GM12864 (cell line): Measurements from ENCODE around the gene SNRNP70.

Experiments
- DNase-seq: peaks from one replicate; pipeline ENCODE4 v3.0.0-alpha.2; 2011; ENCODE audit warnings: low read depth
- H3K4me3 ChIP-seq: 2 replicates; pipeline ENCODE4 v1.5.1; 2011; ENCODE audit warnings: mild to moderate bottlenecking, low read depth, low read length, control low read depth
- TF ChIP-seq, protein P1 (sequence below): IDR thresholded peaks from 2 replicates; pipeline ENCODE4 v1.5.1; 2011; ENCODE audit warnings: low read depth, mild to moderate bottlenecking, moderate library complexity, low read length, control low read depth, inconsistent platforms; ENCODE audit errors: missing control alignments

The SNRNP70 gene

DNA sequence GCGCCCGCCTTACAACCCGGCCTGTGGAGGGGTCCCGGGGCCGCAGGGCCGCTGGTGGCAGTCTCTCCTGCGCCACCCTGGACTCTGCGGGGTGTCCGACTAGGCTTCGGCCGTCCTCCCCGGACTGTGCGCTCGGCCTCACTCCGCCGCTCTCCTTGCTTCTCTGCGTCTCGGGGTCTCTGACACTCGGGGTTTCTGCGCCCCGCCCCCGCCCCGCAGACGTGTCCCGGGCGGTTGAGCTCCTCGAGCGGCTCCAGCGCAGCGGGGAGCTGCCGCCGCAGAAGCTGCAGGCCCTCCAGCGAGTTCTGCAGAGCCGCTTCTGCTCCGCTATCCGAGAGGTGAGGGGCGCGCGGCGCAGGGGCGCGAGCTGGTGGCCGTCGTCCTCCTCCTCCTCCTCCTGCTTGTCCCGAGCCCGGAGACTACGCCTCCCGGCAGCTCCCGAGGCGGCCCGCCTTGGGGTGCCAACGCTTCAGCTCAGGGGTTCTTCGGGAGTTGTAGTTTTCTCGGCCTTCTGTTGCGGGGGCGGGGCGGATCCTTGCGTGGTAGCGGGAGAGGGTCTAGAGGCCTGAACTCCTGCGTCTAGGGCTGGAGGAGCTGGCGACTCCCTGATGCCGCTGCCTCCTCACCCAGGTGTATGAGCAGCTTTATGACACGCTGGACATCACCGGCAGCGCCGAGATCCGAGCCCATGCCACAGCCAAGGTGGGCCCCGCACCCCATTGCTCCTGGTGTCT lies 29.5 kb downstream of the SNRNP70 start:
- TF ChIP-seq, protein P1, sequence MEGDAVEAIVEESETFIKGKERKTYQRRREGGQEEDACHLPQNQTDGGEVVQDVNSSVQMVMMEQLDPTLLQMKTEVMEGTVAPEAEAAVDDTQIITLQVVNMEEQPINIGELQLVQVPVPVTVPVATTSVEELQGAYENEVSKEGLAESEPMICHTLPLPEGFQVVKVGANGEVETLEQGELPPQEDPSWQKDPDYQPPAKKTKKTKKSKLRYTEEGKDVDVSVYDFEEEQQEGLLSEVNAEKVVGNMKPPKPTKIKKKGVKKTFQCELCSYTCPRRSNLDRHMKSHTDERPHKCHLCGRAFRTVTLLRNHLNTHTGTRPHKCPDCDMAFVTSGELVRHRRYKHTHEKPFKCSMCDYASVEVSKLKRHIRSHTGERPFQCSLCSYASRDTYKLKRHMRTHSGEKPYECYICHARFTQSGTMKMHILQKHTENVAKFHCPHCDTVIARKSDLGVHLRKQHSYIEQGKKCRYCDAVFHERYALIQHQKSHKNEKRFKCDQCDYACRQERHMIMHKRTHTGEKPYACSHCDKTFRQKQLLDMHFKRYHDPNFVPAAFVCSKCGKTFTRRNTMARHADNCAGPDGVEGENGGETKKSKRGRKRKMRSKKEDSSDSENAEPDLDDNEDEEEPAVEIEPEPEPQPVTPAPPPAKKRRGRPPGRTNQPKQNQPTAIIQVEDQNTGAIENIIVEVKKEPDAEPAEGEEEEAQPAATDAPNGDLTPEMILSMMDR = no peak
- DNase-seq = no peak
- peak overlapping the region; percentile 71 for H3K4me3 ChIP-seq

DNA sequence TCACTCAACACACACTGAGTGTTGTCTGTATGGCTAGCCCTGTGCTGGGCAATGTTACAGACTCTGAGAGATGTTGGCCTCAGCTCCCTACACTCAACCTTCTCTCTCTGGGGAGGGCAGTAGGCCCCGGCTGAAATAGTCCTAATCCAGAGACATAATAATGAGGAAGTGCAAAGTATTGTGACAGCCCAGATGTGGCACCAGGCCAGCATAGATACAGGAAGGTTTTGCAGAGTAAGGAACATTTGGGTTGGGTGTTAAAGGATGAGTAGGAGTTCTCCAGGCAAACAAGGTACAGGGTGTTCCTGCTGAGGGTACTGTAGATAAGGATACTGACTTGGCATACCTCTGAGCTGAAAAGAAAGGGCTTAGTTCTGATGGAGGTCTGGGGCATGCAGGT lies 31.3 kb downstream of the SNRNP70 start:
- TF ChIP-seq, protein P1 = no peak
- DNase-seq = no peak
- no peak overlapping the region for H3K4me3 ChIP-seq

DNA sequence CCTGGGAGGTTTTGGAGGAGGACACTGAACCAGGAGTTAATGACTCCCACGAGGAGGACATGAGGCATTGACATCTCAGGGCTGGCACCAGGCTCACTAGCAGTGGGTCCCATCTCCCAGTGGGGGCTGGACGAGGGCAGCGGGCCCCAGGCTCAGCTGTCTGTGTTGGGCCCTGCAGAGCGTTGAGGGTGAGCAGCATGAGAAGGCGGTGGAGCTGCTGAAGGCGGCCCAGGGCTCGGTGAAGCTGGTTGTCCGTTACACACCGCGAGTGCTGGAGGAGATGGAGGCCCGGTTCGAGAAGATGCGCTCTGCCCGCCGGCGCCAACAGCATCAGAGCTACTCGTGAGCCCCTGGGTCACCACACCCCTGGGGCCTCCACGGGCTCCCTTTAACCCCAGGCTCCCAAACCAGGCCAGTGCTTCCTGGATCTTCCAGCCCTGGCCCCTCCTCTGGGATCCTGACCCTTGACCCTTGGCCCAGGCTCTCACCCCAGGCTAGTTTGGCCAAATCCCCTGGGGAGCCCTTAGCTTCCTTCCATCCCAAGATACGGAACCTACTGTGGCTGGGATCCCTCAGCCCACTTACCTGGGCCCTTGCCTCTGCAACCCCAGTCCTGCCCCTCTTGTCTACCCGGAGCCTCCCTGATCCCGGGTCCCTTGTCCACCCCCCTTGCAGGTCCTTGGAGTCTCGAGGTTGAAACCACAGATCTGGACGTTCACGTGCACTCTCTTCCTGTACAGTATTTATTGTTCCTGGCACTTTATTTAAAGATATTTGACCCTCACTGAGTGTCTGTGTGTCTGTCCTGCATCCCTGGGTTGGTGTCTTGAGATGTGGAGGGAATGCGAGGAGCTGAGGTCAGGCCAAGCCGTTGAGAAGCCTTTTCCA lies 32.7 kb downstream of the SNRNP70 start:
- no peak for DNase-seq
- TF ChIP-seq, protein P1 = no peak
- H3K4me3 ChIP-seq = peak overlapping the region; percentile 67

DNA sequence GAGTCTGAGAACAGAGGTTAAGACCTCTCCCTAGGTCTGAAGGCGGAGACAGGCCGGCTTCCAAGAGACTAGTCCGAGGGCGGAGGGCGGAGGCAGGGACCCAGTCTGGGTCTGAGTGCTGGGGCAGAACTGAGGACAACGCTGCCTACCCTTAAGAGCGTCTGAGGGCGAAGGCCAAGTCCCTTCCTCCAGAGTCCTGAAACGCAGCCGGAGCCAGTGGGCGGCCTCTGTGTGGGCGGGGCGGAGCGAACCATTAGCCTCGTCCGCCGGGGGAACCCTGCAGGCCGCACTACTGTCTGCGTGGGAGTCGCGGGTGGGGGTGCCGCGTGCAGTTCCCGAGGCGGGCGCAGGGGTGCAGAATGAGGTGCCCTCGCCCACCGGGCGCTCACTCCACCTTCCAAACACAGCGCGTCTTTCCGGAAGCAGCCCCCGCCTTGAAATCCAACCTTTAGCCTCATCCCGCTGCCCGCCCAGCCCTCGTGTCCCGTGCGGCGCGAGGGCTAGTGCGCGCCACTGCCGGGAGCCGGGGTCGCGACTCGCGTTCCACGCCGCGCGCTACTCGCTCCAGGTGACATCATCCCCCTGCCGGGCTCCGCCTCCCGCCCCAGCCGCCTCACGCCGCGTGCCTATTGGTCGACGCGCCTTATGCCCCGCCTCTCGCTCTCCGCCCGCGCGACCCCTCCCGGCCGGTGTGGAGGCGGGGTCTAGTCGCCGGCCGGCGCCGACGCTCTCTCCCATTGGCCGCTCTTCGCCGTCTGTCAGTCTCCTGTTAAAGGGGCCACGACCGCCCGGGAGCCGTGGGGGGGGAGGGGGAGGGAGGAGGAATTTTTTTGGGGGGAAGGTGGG lies 33.5 kb downstream of the SNRNP70 start, which contains the start of gene C19orf73:
Gene C19orf73, minus strand, starts transcription at position 579 of the 846 bp plus-strand sequence. Its CDS starts 121 bp downstream, at position 458.
- peak within 1 kb of the TSS; percentile 67 for H3K4me3 ChIP-seq
- TF ChIP-seq, protein P1 = peak; percentile 17
- peak; percentile 76 for DNase-seq

DNA sequence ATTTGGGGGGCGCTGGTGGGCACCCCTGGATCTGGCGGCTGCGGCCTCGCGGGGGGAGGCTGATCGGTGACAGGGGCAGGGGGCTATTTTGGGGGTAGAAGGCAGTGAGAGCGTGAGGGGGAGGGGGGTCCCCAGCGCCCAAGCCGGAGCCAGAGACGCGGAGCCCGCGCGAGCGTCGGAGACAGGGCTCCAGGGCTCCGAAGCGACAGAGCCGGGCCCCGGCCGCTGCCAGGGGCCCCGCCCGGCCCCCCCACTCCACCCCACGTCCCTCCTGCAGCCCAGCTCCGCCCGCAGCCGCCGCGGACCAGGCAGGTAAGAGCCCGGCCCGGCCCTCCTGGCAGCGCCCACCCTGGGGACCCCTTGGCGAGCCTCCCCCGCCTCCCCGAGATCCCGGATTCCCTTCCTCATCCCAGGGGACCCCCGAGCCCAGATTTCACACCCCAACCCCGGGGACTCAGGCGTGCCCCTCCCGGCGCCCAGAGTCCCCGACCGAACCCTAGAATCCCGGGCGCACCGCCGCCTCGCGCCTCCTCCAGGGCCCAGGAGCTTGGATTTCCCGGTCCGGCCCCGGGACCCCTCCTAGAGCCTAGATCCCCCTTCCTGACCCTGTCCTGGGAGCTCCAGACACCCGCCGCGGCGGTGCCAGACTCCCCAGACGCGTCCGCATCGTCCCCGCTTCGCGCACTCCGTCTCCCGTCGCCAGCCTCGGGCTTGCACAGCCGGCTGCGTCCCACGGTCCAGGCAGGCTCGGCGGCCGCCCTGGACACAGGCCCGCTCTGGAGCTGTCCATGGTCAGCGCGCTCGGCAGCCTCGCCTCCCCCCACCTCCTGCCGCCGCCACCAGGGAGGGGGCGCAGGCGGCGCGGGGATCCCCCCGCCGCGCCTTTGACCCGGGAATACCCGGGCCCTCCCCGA lies 34.4 kb downstream of the SNRNP70 start, which contains the start of gene PPFIA3:
Gene PPFIA3, plus strand, starts transcription at position 134 of the 914 bp plus-strand sequence. CDS start 8,330 bp downstream, outside the sequence.
- DNase-seq = no peak
- H3K4me3 ChIP-seq = peak within 1 kb of the TSS; percentile 67
- TF ChIP-seq, protein P1 = no peak
